ENCODE data around the gene GLYATL1. TPM values are rescaled to one million over a fixed set of nuclear protein-coding genes. Genes with fewer than 3 reads are reported as not detected.
A peak's percentile ranks its signal among the peaks of the same experiment; 100 is the strongest.

GLYATL1 gene
- total and polyA plus RNA-seq, 2 experiments from 2014 or later, result 0.54 TPM; not detected in 1

DNA sequence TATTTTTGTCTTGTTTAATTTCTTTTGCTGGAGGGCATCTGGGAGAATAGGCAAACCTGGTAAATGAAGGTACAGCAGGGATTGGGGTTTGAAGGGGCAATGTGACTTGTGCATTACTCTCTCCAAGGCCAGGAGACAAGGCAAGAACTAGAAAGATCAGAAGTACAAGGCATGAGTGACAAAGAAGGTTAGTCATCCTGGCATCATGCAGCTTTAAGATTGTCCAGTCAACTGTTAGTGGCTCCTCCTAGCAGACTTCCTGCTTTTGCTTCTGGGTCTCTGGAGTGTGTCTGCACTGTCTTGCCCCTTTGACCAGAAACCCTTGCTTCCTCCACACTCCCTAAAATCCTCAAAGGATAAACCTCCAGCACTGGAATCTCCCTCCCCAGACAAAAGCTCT lies 27.2 kb upstream of the GLYATL1 start:
- in situ Hi-C loops (cut with MboI), result no loop called here
- no peaks in the 10 kb centered on the region; the same call in 1 of the 2 replicates for H3F3A ChIP-seq (ENCODE audit: insufficient read depth)
- no peak overlapping the region for H3K9ac ChIP-seq
- peak; percentile 46 for DNase-seq
- H3K4me3 ChIP-seq, result no peak overlapping the region
- H3K79me2 ChIP-seq (ENCODE audit: insufficient read depth), result no peaks in the 10 kb centered on the region
- H3K4me1 ChIP-seq (ENCODE audit: insufficient read depth), result 0 out of 2 replicates have a peak, but pooled peaks cover 4% of the 10 kb centered on the region
- no peak overlapping the region for H3K4me2 ChIP-seq (ENCODE audit: unreplicated experiment)
- no peaks in the 10 kb centered on the region; the same call in 1 of the 2 replicates for H3K27me3 ChIP-seq (replicated peaks; ENCODE audit: insufficient read depth)
- H2AFZ ChIP-seq, result no peak overlapping the region
- no peaks in the 10 kb centered on the region for H3K9me2 ChIP-seq (ENCODE audit: insufficient read depth)
- H3K9me3 ChIP-seq (ENCODE audit: low read depth), result no peaks in the 10 kb centered on the region
- H4K20me1 ChIP-seq (ENCODE audit: insufficient read depth), result no peaks in the 10 kb centered on the region
- TF ChIP-seq EZH2phosphoT487 (IDR thresholded peaks at IDR 0.05; ENCODE audit: insufficient read depth, low read depth) (no peak), EZH2 (IDR thresholded peaks at IDR 0.05; ENCODE audit: insufficient read depth, poor library complexity, severe bottlenecking) (no peak)
- no peak overlapping the region for H3K27ac ChIP-seq
- no peaks in the 10 kb centered on the region for H3K36me3 ChIP-seq (ENCODE audit: low read depth)

DNA sequence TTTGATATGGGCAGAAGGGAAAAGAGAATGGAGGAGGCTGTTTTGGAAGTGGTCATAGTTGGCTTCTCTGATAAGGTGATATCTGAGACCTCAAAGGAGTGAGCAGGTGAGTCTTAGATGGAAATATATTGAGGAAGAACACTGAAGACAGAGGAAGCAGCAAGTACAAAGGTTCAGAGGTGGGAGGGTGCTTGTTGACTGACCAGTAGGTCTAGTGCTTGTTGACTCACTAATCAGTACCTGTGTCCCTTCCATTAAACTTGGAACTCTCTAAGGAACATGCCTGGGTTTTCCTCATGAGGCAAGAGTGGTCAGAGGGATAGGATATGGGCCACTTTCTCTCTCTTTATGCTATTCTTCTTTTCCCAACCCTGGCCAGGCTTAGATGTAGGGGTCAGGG lies 25.6 kb upstream of the GLYATL1 start:
- DNase-seq, result no peak
- Histone ChIP-seq H3K4me2 (ENCODE audit: unreplicated experiment) (no peak overlapping the region), H3K79me2 (ENCODE audit: insufficient read depth) (no peaks in the 10 kb centered on the region), H3K4me1 (ENCODE audit: insufficient read depth) (0 out of 2 replicates have a peak, but pooled peaks cover 4% of the 10 kb centered on the region), H3K9ac (no peak overlapping the region), H3K4me3 (no peak overlapping the region), H3K27ac (no peak overlapping the region), H2AFZ (no peak overlapping the region), H3K27me3 (replicated peaks; ENCODE audit: insufficient read depth) (no peaks in the 10 kb centered on the region; the same call in 1 of the 2 replicates), H3K36me3 (ENCODE audit: low read depth) (no peaks in the 10 kb centered on the region), H3K9me3 (ENCODE audit: low read depth) (no peaks in the 10 kb centered on the region), H3F3A (ENCODE audit: insufficient read depth) (no peaks in the 10 kb centered on the region; the same call in 1 of the 2 replicates), H3K9me2 (ENCODE audit: insufficient read depth) (no peaks in the 10 kb centered on the region), H4K20me1 (ENCODE audit: insufficient read depth) (no peaks in the 10 kb centered on the region)
- in situ Hi-C loops (cut with MboI), result no loop called here
- TF ChIP-seq EZH2phosphoT487 (IDR thresholded peaks at IDR 0.05; ENCODE audit: insufficient read depth, low read depth) (no peak), EZH2 (IDR thresholded peaks at IDR 0.05; ENCODE audit: insufficient read depth, poor library complexity, severe bottlenecking) (no peak)

DNA sequence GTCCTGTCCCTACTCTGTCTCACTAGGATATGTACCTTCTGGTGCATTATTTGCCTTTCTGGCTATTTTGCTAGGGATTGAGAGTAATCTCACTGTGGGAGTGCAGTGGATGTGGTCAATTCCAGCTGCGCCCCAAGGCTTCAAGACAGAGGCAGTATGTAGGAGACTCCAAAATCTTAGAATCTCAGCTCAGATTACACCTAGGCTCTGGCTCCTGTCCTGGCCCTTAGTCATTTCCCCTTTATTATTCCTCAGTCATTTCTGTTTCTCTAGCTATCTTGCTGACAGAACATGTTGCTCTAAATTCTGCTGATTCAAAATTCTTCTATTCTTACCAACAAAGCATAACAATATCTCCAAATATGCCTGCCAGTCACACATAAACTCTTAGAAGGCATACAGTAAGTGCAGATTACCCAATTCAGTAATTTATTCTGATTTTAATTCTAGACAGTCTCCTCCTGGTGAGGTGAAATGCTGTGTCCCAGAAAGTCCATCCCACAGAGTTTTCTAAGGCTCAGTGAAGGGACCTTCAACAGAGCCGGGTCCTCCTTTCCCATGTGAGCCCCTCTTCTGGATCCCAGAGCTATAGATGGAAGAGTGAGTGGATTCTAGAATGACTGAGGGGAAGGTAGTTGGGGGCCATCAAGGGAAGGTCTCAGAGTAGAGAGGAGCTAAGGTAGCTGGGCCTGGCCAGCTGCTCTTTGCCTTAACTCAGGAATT lies 24.3 kb upstream of the GLYATL1 start:
- Histone ChIP-seq H3K36me3 (ENCODE audit: low read depth) (no peaks in the 10 kb centered on the region), H3K9me2 (ENCODE audit: insufficient read depth) (no peaks in the 10 kb centered on the region), H3K27ac (no peak overlapping the region), H3K27me3 (replicated peaks; ENCODE audit: insufficient read depth) (no peaks in the 10 kb centered on the region), H3F3A (ENCODE audit: insufficient read depth) (no peaks in the 10 kb centered on the region; the same call in 1 of the 2 replicates), H3K79me2 (ENCODE audit: insufficient read depth) (no peaks in the 10 kb centered on the region), H4K20me1 (ENCODE audit: insufficient read depth) (no peaks in the 10 kb centered on the region), H3K4me3 (no peak overlapping the region), H3K9ac (no peak overlapping the region), H2AFZ (no peak overlapping the region), H3K4me1 (ENCODE audit: insufficient read depth) (peaks cover 11% of the 10 kb centered on the region; the same call in 1 of the 2 replicates), H3K9me3 (ENCODE audit: low read depth) (no peaks in the 10 kb centered on the region), H3K4me2 (ENCODE audit: unreplicated experiment) (no peak overlapping the region)
- 22 to 33% methylated on average over 2 of the region's 2 CpGs for WGBS, 2 experiments (ENCODE audit: low coverage in 1 of 2, low lambda C conversion rate in 2 of 2, missing lambda C conversion rate in 2 of 2)
- in situ Hi-C loops (cut with MboI), result no loop called here
- DNase-seq, result peak; percentile 29
- TF ChIP-seq EZH2phosphoT487 (IDR thresholded peaks at IDR 0.05; ENCODE audit: insufficient read depth, low read depth) (no peak), EZH2 (IDR thresholded peaks at IDR 0.05; ENCODE audit: insufficient read depth, poor library complexity, severe bottlenecking) (no peak)

DNA sequence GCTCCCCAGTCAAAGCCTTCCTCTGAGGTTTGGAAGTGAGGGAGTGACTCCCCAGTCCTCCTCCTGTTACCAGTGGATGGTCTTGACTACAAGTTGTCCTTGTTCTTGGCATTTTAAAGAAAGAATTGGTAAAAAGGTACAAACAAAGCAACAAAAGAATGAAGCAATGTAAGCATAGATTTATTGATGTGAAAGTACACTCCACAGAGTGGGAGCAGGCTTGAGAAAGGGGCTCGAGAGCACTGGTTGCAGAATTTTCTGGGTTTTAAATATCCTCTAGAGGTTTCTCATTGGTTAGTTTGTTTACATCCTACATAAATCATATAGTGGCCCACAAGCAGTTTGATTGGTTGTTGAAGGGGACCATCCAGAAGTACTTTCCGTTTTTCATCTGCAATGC lies 22.7 kb upstream of the GLYATL1 start:
- Histone ChIP-seq H3K4me2 (ENCODE audit: unreplicated experiment) (no peak overlapping the region), H3K27ac (no peak overlapping the region)

More for the DNA sequence above, 22.7 kb upstream of the GLYATL1 start:
- Histone ChIP-seq H3F3A (ENCODE audit: insufficient read depth) (no peaks in the 10 kb centered on the region; the same call in 1 of the 2 replicates), H3K79me2 (ENCODE audit: insufficient read depth) (no peaks in the 10 kb centered on the region), H4K20me1 (ENCODE audit: insufficient read depth) (no peaks in the 10 kb centered on the region), H3K27me3 (replicated peaks; ENCODE audit: insufficient read depth) (no peaks in the 10 kb centered on the region), H3K4me1 (ENCODE audit: insufficient read depth) (peaks cover 11% of the 10 kb centered on the region; the same call in 1 of the 2 replicates), H3K36me3 (ENCODE audit: low read depth) (no peaks in the 10 kb centered on the region), H3K9ac (no peak overlapping the region), H2AFZ (no peak overlapping the region), H3K9me3 (ENCODE audit: low read depth) (no peaks in the 10 kb centered on the region), H3K9me2 (ENCODE audit: insufficient read depth) (no peaks in the 10 kb centered on the region), H3K4me3 (no peak overlapping the region)
- DNase-seq, result no peak
- no peak for TF ChIP-seq EZH2phosphoT487 (IDR thresholded peaks at IDR 0.05; ENCODE audit: insufficient read depth, low read depth)
- no peak for TF ChIP-seq EZH2 (IDR thresholded peaks at IDR 0.05; ENCODE audit: insufficient read depth, poor library complexity, severe bottlenecking)
- WGBS, 2 experiments (ENCODE audit: low coverage in 1 of 2, low lambda C conversion rate in 2 of 2, missing lambda C conversion rate in 2 of 2), result 3 to 7% methylated on average over 2 of the region's 2 CpGs
- in situ Hi-C loops (cut with MboI), result no loop called here
